Fibroblast of upper back skin (primary cell): ENCODE data around the gene BEND2.

Experiments used
- DNase-seq: peaks from one replicate; pipeline ENCODE4 v3.0.0-alpha.2; 2013

BEND2 gene

DNA sequence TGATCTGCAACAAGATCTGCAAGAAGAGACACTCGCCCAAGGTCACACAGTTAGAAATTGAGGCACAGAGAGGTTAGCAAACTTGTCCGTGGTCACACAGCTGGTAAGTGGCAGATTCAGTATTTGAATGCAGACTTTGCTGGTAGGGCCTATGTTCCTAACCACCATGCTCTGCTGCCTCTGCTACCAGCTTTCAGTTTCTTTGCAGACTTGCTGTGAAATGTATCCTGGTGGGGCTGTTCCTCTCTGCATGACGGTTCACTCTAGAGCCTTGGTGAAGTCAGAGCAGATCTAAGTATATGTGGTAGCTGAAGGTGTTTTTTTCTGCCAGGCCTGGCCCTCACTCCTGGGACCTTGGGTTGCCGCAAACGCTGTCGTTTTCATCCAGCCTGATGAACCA lies 87.1 kb downstream of the BEND2 start:
- no peak for DNase-seq

DNA sequence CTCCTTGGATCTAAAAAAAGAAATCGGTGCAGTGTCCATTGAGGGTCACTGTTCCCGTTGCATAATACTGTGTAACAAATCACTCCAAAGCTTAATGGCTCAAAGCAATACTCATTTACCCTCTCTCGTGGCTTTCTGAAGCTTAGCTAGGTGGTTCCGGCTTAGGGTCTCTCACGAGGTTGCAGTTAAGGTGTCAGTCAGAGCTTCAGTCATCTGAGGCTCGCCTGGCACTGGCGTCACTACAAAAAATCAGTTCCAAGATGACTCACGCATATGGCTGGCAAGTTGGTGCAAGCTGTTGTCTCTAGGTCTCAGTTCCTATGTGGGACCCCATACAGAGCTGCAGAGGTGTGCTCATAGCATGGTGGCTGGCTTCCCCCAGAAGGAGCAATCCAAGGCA lies 91.0 kb downstream of the BEND2 start:
- no peak for DNase-seq

DNA sequence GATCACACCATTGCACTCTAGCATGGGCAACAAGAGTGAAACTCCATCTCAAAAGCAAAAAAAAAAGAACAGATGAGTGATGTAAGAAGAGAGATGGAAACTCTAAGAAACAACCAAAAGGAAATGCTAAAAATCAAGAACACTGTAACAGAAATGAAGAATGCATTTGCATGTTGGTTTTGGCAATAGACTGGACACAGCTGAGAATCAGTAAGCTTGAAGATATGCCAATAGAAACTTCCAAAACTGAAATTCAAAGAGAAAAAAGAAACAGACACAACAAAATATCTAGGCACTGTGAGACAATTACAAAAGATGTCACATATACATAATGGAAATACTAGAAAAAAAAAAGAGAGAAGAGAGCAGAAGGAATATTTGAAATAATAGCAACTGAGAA lies 93.7 kb downstream of the BEND2 start:
- no peak for DNase-seq

DNA sequence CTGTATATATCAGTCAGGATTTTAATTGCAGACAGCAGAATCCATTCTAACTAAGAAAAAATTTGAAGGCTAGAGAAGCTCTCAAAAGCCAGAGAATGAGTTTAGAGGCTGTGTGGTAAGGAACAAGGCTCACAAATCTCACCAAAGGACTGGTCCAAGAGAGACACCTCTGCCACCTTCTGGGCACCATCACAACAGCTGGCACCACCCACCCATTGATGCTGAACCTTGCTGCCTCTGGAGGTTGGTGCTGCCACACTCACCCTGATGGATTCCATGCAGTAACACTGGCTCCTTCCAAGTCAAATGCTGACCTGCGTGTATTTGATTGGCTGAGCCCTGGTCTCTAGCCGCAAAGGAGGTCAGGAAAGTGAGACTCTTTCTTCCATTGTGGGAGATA lies 100.8 kb downstream of the BEND2 start:
- DNase-seq = no peak
